ENCODE results near the gene VAPA. TPM values are rescaled to one million over a fixed set of nuclear protein-coding genes. Genes with fewer than 3 reads are reported as not detected.

Gene VAPA
- total and polyA plus RNA-seq, 9 of the 15 experiments (the other 6 are each of a cell fraction or from before 2014, with no cell fraction given) = 219 to 902 (median 526) TPM

GRCh38 chr18:9890957-9891356 is 22.9 kb upstream of the VAPA start (continued):
- no peak for TF ChIP-seq SPI1 (IDR thresholded peaks at IDR 0.05; ENCODE audit: borderline replicate concordance, low read depth, low read length)
- TF ChIP-seq ARID1B (IDR thresholded peaks at IDR 0.05) = peak; percentile 28; the same call in 1 of the 2 replicates
- TF ChIP-seq ZNF707 (CRISPR knock-in tag; conservative IDR thresholded peaks at IDR 0.05) = no peak
- TF ChIP-seq ZFP30 (CRISPR knock-in tag; IDR thresholded peaks at IDR 0.05; ENCODE audit: borderline replicate concordance) = no peak
- no peak for TF ChIP-seq RBFOX2 (IDR thresholded peaks at IDR 0.05; ENCODE audit: low read depth, low read length)
- TF ChIP-seq RCOR1 (IDR thresholded peaks at IDR 0.05; ENCODE audit: borderline replicate concordance in 1 of 2, low read depth in 2 of 2, low read length in 2 of 2) = peak in 1 of 2 experiments; percentile 12; a peak in 1 of 4 replicates
- no peak for TF ChIP-seq ZNF699 (CRISPR knock-in tag; IDR thresholded peaks at IDR 0.05; ENCODE audit: insufficient replicate concordance)
- no peak for TF ChIP-seq LEF1 (IDR thresholded peaks at IDR 0.05)
- TF ChIP-seq MBD2 (IDR thresholded peaks at IDR 0.05; ENCODE audit: borderline replicate concordance, low read depth) = no peak
- TF ChIP-seq SP2 (IDR thresholded peaks at IDR 0.05; ENCODE audit: extremely low read depth, low read depth, low read length, poor library complexity, severe bottlenecking) = no peak
- TF ChIP-seq PTRF (tag; IDR thresholded peaks at IDR 0.05) = no peak
- TF ChIP-seq L3MBTL2 (IDR thresholded peaks at IDR 0.05) = no peak
- no peak for TF ChIP-seq GTF2E2 (tag; IDR thresholded peaks at IDR 0.05)
- no peak for TF ChIP-seq ZFP36 (IDR thresholded peaks at IDR 0.05; ENCODE audit: low read depth, low read length, partially characterized antibody)
- TF ChIP-seq EGR1 (conservative IDR thresholded peaks at IDR 0.05) = no peak
- TF ChIP-seq RFX5 (IDR thresholded peaks at IDR 0.05; ENCODE audit: low read depth, low read length) = no peak
- TF ChIP-seq NFIX (CRISPR knock-in tag; IDR thresholded peaks at IDR 0.05; ENCODE audit: low read depth) = peak; percentile 69
- TF ChIP-seq ERF (CRISPR knock-in tag; IDR thresholded peaks at IDR 0.05) = no peak
- TF ChIP-seq ELF2 (CRISPR knock-in tag; IDR thresholded peaks at IDR 0.05) = no peak
- TF ChIP-seq FOXA3 (CRISPR knock-in tag; conservative IDR thresholded peaks at IDR 0.05 in 1 of 2, IDR thresholded peaks at IDR 0.05 in 1 of 2) = no peak
- TF ChIP-seq, protein P1, sequence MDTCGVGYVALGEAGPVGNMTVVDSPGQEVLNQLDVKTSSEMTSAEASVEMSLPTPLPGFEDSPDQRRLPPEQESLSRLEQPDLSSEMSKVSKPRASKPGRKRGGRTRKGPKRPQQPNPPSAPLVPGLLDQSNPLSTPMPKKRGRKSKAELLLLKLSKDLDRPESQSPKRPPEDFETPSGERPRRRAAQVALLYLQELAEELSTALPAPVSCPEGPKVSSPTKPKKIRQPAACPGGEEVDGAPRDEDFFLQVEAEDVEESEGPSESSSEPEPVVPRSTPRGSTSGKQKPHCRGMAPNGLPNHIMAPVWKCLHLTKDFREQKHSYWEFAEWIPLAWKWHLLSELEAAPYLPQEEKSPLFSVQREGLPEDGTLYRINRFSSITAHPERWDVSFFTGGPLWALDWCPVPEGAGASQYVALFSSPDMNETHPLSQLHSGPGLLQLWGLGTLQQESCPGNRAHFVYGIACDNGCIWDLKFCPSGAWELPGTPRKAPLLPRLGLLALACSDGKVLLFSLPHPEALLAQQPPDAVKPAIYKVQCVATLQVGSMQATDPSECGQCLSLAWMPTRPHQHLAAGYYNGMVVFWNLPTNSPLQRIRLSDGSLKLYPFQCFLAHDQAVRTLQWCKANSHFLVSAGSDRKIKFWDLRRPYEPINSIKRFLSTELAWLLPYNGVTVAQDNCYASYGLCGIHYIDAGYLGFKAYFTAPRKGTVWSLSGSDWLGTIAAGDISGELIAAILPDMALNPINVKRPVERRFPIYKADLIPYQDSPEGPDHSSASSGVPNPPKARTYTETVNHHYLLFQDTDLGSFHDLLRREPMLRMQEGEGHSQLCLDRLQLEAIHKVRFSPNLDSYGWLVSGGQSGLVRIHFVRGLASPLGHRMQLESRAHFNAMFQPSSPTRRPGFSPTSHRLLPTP (IDR thresholded peaks at IDR 0.05; ENCODE audit: borderline replicate concordance, extremely low read depth, insufficient read length) = no peak
- no peak for TF ChIP-seq PHF20 (IDR thresholded peaks at IDR 0.05; ENCODE audit: partially characterized antibody)
- TF ChIP-seq NFIC (IDR thresholded peaks at IDR 0.05) = peak; percentile 95
- no peak for TF ChIP-seq NFE2 (IDR thresholded peaks at IDR 0.05; ENCODE audit: low read depth)
- no peak for TF ChIP-seq CEBPG (CRISPR knock-in tag; IDR thresholded peaks at IDR 0.05)
- no peak for TF ChIP-seq CEBPG (tag; conservative IDR thresholded peaks at IDR 0.05 in 1 of 2, IDR thresholded peaks at IDR 0.05 in 1 of 2)
- TF ChIP-seq ZNF311 (CRISPR knock-in tag; IDR thresholded peaks at IDR 0.05) = no peak
- no peak for TF ChIP-seq HNRNPK (IDR thresholded peaks at IDR 0.05; ENCODE audit: low read depth, low read length, poor library complexity, severe bottlenecking)
- TF ChIP-seq, protein P2, sequence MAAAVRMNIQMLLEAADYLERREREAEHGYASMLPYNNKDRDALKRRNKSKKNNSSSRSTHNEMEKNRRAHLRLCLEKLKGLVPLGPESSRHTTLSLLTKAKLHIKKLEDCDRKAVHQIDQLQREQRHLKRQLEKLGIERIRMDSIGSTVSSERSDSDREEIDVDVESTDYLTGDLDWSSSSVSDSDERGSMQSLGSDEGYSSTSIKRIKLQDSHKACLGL (CRISPR knock-in tag; IDR thresholded peaks at IDR 0.05; ENCODE audit: borderline replicate concordance, poor library complexity, severe bottlenecking) = no peak
